ENCODE results near the gene SBSN.

DNA sequence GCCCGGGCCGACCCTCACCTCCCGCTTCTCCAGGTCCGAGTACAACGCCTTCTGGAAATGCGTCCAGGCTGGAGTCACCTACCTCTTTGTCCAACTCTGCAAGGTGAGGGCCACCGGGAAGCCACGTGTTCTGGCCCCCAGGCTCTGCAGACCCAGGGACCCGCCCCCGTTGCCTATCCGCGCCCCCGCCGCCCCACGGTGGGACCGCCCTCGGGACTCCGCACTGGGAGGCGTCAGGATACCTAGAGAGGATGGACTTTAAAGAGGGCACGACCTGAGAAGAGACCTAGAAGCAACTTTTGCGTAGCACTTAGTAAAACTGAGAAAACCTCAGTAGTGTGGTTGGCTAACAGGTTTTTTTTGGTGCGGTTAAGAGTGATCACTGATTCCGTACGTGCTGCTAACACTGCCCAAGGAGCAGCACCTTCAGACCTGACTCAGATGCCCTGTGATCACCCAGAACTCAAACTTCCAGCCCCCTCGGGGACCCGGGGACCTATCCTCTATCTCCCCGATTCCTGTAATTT, 17.8 kb upstream of the SBSN start:
- TF ChIP-seq ELF4 (IDR thresholded peaks at IDR 0.05) (no peak), ARNT (IDR thresholded peaks at IDR 0.05) (no peak), BHLHE40 (IDR thresholded peaks at IDR 0.05; ENCODE audit: borderline replicate concordance) (no peak), SP1 (IDR thresholded peaks at IDR 0.05) (no peak), TARDBP (IDR thresholded peaks at IDR 0.05) (no peak), FOXM1 (IDR thresholded peaks at IDR 0.05; ENCODE audit: borderline replicate concordance) (no peak), NFRKB (IDR thresholded peaks at IDR 0.05) (no peak), HDGF (IDR thresholded peaks at IDR 0.05; ENCODE audit: borderline replicate concordance) (no peak), FOXK2 (IDR thresholded peaks at IDR 0.05) (no peak), CTBP1 (IDR thresholded peaks at IDR 0.05; ENCODE audit: borderline replicate concordance) (no peak), SUZ12 (IDR thresholded peaks at IDR 0.05) (no peak)
- TF ChIP-seq, protein P1, sequence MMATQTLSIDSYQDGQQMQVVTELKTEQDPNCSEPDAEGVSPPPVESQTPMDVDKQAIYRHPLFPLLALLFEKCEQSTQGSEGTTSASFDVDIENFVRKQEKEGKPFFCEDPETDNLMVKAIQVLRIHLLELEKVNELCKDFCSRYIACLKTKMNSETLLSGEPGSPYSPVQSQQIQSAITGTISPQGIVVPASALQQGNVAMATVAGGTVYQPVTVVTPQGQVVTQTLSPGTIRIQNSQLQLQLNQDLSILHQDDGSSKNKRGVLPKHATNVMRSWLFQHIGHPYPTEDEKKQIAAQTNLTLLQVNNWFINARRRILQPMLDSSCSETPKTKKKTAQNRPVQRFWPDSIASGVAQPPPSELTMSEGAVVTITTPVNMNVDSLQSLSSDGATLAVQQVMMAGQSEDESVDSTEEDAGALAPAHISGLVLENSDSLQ (IDR thresholded peaks at IDR 0.05): no peak

Data from HEK293T (cell line).